Left ventricle myocardium superior (tissue), 1 donor: ENCODE data around the gene ZNF575. TPM values are rescaled to one million over a fixed set of nuclear protein-coding genes. Genes with fewer than 3 reads are reported as not detected.
"Not testable (repeated sequence)": the region's sequence is repeated elsewhere in the genome, so short reads cannot be mapped to it uniquely, and the experiment has no call there.

Experiments used
- ATAC-seq: fragments of 200-7000 bp; cut with Tn5 transposase; one replicate; pipeline ENCODE4 v1.9.1; 2020; ENCODE audit warnings: mild to moderate bottlenecking, moderate library complexity
- DNase-seq: peaks from one replicate; pipeline ENCODE4 v3.0.0-alpha.2; 2020
- intact Hi-C: fragments of 100-400 bp; cut with micrococcal nuclease; formaldehyde crosslinking; loops from one replicate; pipeline ENCODE4 v1.11.0; 2022
- total RNA-seq: library from RNA; stranded (reverse); fragmentation: NEBNext Ultra II Directional; extraction: Animal tissue kit (Norgen Biotek cat#: 25700); gene quantifications from one replicate; pipeline ENCODE4 v1.2.1, GENCODE V29; 2021
- donor health status: DM: no; HTN: yes; CAD: no; lungs with severe emphysema.

Gene ZNF575
- total RNA-seq, 1 donor from 2014 or later: 1.8 TPM

DNA sequence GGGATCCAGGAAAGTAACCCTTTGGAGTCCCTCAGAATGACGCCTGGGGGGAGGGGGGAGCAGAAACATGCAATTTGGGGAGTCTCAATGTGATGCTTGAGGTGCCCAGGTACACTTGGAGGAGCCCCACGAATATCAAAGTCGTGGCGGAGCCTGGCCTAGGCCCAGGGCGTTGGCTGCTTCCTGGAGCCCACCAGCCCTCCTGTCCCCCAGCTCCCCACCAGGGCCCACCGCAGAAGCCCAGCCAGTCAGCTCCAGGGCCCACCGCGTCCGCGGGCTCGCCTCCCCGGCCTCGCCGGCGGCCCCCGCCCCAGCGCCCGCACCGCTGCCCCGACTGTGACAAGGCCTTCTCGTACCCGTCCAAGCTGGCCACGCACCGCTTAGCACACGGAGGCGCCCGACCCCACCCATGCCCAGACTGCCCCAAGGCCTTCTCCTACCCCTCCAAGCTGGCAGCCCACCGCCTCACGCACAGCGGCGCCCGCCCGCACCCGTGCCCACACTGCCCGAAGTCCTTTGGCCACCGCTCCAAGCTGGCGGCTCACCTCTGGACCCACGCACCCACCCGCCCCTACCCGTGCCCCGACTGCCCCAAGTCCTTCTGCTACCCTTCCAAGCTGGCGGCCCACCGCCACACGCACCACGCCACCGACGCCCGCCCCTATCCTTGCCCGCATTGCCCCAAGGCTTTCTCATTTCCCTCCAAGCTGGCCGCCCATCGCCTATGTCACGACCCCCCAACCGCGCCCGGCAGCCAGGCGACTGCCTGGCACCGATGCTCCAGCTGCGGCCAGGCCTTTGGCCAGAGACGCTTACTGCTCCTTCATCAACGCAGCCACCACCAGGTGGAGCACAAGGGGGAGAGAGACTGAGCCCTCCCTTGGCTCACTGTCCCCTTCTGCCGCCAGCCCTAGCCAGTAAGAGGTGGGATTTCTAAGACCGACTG lies 2.1 kb downstream of the ZNF575 start:
- peak; percentile 83 for DNase-seq
- intact Hi-C loops: no loop called here
- ATAC-seq: peak; percentile 7

DNA sequence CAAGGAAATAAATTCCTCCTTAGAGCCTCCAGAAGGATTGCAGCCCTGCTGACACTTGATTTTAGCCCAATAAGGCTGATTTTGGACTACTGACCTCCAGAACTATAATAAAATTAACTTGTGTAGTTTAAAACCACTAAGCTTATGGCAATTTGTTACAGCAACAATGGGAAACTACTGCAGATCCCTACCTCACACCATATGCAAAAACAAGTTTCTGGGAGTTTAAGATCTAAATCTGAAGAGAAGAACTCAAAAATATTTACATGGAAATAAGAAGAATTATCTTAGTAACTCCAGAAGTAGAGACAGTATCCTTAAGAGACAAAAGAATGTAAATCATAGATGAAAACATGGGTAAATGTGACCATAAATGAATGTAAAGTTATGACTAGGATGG lies 5.9 kb downstream of the ZNF575 start:
- no peak for ATAC-seq
- intact Hi-C loops: no loop called here
- no peak for DNase-seq

DNA sequence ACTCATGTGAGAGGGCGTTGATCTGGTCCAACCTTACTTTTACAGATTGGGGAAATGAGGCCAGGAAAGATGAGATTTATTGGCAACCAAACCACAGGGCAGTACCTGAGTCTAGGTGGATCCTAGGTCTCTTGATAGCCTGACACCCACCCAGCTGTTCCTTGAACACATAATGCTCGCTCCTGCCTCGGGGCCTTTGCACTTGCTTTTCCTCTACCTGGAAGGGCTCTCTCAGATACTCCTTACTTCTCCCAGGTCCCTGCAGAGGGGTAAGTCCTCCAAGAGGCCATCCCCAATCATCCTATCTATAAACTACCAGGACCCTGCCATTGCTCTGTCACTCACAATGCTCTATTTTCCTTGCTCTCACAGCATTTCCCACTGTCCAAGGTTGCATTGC lies 7.4 kb downstream of the ZNF575 start:
- DNase-seq (no peak), ATAC-seq (no peak)
- intact Hi-C loops: no loop called here

DNA sequence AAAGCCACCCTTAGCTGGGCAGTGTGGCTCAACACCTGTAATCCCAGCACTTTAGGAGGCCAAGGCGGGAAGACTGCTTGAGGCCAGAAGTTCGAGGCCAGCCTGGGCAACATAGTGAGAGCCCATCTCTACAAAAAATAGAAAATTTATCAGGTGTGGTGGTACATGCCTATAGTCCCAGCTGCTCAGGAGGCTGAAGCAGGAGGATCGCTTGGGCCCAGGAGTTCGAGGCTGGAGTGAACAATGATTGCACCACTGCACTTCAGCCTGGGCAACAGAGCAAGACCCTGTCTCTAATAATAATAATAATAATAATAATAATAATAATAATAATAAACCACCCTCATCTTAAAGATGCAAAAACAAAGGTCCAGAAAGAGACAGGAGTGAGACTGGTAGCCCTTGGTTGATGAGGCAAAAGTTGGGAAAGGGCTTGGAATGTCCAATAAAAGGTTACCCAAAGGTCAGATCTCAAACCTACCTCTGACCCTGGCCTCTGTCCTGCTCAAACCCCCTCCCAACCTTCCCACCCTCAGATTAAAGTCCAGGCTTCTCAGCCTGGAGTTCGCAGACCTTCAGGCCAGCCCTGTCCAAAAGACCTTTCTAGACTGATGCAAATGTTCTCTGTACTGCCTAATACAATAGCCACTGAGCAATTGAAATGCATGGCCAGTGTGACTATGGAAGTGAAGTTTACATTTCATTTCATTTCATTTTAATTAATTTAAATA lies 9.1 kb downstream of the ZNF575 start:
- DNase-seq (no peak), ATAC-seq (no peak)
- intact Hi-C loops: no loop called here

DNA sequence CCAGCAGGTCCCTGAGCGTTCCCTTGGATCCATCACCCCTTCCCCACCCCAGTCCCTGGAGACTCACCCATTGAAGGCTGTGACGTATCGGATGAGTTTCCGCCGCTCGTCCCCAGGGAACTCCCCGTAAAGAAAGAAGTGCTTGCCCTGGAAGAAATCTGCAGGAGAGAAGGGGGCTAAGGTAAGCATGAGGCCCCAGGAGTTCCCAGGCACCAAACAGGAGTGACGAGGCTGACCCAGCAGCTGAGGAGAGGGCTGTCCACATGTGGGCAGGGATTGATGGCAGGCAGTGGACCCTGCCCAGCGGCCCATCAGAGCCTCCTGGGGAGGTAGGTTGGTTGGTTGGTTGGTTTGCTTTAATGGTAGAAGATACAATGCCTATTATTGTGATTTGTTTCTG lies 11.1 kb downstream of the ZNF575 start:
- intact Hi-C loops: no loop called here
- DNase-seq (no peak), ATAC-seq (no peak)

DNA sequence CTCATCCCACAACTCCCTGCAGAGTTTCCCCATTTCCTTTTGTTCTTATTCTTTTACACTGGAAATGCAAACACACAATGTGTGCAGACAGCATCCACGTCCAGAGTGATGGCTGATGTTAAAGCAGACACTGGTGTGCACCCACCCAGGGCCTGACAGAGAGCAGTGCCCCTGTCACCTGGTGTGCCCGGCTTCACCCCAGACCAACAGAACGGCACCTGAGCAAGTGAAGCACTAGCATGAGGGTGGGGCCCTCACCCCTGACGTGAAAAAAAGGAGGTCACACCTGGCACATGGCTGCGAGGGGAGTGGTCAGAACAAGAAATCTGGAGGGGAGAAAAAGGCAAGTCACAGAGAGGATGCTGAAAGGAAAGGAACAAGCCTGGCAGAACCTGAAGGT lies 12.3 kb downstream of the ZNF575 start:
- DNase-seq: no peak

DNA sequence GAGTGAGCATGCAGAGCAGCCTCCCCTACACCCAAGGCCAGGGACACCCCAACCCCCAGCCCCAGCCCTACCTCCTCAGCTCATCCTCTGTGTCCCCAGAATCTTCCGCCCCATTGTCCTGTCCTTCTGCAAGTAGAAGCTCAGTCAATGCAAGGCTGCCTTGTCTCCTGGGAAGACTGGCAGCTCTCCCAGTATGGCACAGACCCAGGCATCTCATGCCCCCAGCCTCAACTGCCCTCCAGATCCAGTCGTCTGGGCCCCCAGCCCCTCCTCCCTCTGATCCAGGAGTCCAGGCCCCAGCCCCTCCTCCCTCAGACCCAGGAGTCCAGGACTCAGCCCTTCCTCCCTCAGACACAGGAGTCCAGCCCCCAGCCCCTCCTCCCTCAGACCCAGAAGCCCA lies 13.0 kb downstream of the ZNF575 start:
- DNase-seq (no peak), ATAC-seq (no peak)
- intact Hi-C loops: no loop called here

More for the DNA sequence above, 12.3 kb downstream of the ZNF575 start:
- intact Hi-C loops: no loop called here
- no peak for ATAC-seq

DNA sequence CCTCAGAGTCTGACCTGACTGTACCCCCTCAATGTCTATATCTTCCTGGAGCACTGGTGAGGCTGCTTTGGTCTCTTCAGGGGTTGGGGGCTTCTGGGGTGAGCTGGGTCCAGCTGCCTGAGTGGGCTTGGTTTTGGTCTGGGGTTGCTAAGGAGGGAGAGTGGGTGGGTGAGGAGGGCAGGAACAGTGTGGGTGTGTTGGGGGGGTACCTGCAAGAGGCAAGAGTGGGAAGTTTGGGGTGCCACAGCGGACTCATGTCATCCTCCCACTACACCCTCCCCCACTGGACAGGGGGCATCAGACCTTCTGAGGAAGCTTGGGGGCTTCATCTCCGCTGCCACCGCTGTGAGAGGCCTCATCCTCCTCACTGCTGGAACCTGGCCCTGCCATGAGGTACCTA lies 13.6 kb downstream of the ZNF575 start:
- ATAC-seq (no peak), DNase-seq (no peak)
- intact Hi-C loops: no loop called here

DNA sequence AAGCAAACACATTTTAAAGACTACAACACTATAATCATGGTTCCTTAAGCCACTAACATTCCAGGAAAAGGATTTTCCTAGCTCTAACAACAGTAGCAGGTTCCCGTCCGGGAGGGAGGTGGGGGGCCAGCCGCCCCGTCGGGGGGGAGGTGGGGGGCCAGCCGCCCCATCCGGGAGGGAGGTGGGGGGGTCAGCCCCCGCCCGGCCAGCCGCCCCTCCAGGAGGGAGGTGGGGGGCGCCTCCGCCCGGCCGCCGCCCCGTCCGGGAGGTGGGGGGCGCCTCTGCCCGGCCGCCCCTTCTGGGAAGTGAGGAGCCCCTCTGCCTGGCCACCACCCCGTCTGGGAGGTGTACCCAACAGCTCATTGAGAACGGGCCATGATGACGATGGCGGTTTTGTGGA lies 14.9 kb downstream of the ZNF575 start:
- intact Hi-C loops, ATAC-seq, DNase-seq: not testable (repeated sequence)

DNA sequence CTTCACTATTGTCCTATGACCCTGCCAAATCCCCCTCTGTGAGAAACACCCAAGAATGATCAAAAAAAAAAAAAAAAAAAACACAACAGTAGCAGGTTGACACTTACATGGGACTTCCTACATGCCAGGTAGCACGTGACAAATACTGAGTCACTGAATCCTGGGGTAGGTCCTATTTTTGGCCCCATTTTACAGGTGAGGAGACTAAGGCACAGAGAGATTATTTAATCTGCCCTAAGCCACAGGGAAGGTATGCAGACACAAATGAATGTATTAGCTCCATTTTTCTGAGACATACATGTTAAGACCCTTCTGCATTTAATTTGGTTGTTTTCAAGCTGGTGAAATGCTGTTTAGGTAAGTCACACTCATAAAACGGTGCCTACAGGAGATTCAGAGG lies 15.7 kb downstream of the ZNF575 start:
- ATAC-seq (no peak), DNase-seq (no peak)
- intact Hi-C loops: no loop called here

DNA sequence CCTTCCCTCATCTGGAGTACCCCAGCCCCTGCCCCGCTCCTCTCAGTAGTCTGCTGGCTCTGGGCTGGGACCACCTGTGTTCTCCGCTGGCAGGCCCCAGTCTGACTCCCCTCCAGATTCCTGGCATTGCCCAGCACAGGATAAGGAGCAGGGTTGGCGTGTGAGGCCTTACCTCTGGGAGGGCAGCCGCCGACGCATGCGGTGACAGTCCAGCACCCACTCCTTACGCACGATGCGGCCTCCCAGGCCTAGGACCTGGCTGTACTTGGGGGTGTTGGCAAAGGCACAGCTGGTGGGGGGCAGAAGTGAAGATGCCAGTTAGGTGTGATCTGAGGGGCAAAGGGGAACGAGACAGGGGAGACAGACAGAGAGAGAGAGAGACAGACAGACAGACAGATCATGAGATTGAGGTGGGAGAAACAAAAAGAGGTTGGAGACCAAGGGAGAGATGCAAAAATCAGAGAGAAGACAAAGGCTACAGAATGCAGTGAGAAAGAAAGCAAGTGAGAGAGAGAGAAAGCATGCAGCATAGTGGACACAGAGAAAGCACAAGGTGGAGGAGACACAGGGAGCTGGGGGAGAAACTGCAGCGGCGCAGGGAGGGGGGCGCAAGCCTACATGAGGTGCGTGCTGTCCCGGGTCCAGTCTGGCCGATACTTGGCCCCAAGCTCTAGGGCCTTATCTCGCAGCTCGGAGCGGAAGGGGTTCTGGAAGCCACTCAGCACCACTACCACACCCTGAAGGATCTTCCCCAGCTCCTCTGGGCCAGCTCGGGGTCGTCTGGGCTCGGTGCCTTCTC lies 18.6 kb downstream of the ZNF575 start:
- intact Hi-C loops: no loop called here
- ATAC-seq (no peak), DNase-seq (no peak)

DNA sequence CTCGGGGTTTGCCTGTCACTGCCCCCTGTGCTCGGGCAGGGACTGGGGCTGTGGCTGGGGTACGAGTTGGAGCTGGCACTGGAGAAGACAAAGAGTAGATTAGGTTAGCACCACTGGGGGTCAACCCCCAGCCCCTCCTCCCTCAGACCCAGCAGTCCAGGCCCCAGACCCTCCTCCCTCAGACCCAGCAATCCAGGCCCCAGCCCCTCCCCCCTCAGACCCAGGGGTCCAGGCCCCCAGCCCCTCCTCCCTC lies 19.1 kb downstream of the ZNF575 start:
- DNase-seq (no peak), ATAC-seq (no peak)
- intact Hi-C loops: no loop called here

DNA sequence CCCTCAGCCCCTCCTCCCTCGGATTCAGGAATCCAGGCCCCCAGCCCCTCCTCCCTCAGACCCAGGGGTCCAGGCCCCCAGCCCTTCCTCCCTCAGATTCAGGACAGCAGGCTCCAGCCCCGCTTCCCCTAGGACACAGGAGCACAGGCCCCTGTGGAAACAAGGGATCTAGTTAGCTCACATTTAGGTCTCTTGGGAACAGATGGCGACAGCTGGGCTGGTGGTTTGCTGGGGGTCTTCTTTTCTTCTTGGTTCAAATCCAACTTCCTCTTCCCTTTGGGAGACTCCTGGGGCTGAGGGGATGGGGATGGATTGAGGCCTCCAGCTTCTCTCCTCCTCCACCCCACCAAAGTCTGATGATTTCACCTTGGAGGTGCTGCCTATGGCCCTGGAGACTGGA lies 19.6 kb downstream of the ZNF575 start:
- no peak for ATAC-seq
- DNase-seq: no peak
- intact Hi-C loops: no loop called here

DNA sequence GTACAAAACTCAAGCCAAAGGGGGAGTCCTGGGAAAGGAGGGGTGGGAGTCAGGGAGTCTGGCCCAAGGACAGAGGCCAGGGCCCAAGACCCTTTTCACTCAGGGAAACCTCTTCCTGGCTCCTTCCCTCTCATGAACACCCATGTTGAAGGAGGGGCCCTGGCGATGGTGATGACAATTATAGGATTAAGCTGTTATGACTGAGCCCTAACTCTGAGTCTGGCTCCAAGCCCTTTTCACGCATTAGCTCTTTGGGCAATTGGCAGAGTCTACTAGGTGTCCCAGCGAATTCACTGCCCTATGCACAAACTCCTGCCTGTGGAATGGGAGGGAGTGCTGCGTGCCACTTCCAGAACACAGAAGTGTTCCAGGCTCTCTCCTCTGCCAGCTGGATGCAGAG lies 20.7 kb downstream of the ZNF575 start:
- intact Hi-C loops: no loop called here
- no peak for ATAC-seq

DNA sequence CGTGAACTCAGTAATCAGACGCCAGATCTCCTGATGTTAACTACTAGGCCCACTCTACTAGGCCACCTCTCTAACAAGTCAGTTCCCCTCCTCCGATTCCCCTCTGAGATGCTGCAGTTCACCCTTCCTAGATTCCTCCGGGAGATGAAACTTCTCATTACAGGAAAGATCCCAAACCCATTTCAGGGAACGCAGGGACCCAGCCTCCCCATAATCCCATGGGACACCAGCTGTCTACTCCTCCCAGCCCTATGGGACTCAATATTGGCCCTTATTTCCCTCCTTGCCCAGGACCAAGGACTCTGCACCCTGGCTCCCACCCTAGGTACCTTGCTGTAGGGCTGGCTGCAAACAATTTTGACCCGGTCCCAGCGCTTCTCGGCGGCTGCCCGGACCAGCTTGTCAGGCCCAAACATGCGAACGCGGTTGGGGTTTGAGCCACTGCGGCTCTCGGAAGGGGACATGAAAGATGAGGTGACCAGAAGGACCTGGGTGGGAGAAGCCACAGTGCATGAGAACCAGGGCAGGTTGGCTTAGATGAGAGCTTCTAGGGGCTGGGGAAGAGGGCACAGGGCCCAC lies 21.4 kb downstream of the ZNF575 start:
- no peak for DNase-seq
- intact Hi-C loops: no loop called here
- ATAC-seq: no peak

More for the DNA sequence above, 20.7 kb downstream of the ZNF575 start:
- no peak for DNase-seq

DNA sequence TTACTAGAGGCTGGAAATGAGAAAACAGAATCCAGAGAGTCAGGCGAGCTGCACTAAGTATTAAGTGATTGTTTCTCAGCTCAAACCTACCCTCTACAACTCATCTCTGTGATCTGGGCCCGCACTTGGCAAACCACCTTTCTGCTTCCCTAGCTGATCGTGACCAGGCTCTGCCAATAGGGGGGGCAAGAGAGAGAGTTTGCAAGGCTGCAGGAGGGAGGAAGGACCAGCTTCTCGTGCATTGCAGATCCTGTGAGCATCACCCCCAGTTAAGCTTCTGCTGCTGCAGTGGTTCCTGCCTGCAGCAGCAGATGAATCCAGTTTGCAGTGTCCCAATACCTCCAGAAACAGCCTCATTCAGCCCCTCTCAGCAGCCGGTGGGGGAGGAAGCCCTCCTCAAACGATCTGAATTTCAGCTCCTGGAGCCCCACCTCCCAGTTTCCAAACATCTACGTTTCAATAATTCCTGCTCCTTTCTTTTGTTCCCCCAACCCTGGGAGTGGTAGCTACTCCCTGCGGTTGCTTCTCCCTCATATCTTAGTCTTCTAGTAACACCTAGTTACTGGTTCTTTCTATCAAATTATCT lies 22.3 kb downstream of the ZNF575 start:
- intact Hi-C loops: no loop called here
- DNase-seq (peak; percentile 53), ATAC-seq (peak; percentile 53)

DNA sequence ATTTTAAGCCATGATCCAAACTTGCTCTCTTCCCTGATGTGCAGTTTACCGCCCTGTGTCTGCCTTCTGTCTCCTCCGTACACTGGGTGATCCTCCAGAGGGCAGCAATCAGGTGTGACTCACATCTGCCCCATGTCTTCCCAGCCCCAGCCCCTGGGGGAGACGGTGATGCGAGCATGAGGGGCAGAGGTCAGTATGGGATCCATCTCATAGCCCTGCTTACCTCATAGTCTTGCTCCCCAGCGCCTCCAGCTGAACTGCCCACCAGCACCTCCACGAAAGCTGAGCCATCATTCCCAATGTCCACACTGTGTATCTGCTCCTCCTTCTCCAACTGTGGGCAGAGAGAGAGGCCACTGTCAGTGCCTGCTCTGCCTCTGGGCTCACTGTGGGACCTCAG lies 27.7 kb downstream of the ZNF575 start:
- ATAC-seq: no peak
- intact Hi-C loops: no loop called here
- no peak for DNase-seq

DNA sequence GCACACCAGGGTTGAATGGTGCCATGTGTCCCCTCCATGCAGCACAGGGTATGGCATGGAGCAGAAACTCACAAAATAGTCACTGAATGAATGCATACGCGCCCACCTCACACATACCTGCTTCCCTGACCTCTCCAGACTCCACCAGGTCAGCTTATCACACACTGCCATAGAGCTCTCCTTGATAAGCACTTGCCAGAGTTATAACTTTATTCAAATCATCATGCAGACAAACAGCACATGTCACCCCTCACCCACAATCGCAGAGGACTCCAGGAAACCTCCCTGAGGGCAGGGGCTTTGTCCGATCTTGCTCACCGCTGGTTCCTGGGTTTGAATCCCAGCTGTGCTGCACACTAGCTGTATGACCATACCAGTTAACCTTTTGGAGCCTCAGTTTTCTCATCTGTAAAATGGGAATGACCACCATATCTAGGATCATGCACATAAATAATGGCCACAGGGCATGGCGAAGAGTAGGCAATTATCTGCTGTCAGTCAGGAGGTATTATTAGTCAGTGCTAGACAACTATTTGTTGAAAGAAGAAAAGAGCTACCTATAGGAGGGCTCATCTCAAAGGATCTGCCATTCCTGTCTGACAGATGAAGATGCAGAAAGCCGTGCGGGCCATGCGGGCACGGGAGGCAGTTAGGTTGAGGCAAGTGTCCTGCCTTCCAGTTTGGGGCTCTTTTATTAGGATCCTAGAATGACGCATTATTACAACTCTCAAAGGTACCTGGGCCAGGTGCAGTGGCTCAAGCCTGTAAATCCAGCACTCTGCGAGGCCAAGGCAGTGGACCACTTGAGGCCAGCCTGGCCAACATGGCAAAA lies 28.4 kb downstream of the ZNF575 start:
- DNase-seq (no peak), ATAC-seq (no peak)
- intact Hi-C loops: no loop called here
